GOT3 (cell line): ENCODE data around the gene BCAS3.
"Not testable (repeated sequence)": the region's sequence is repeated elsewhere in the genome, so short reads cannot be mapped to it uniquely, and the experiment has no call there.

Experiments
- DNase-seq: peaks from one replicate; lab custom pipeline; 2025; ENCODE audit warnings: mixed read lengths; lab: John Stamatoyannopoulos, UW

The BCAS3 gene

DNA sequence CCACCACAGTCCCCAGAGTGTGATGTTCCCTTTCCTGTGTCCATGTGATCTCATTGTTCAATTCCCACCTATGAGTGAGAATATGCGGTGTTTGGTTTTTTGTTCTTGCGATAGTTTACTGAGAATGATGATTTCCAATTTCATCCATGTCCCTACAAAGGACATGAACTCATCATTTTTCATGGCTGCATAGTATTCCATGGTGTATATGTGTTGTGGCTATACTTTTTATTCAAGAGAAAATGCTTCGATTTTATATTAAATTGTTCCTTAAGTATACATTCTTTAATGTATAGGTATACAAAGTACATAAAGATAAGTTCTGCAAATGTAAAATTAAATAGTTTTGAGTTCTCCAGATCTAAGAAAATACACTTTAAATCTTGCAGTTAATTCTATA lies 328.3 kb downstream of the BCAS3 start:
- DNase-seq: not testable (repeated sequence)

DNA sequence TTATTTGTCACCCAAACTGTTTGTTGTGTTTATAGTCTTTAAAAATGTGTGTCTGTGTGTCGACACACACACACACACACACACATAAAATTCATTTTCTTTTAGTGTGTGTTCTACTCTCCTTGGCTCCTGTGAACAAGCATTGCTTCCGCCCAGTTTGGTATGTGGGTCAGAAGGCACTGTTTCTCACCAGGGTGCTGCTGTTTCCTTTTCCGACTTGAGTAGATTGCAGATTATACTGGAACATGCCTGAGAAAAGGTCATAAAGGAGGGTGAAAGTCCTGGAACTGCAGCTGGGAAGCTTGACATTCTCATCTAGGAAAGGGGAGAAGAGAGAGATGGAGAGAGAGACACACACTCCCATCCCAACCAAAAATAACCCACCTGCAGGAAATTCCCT lies 330.3 kb downstream of the BCAS3 start:
- no peak for DNase-seq

DNA sequence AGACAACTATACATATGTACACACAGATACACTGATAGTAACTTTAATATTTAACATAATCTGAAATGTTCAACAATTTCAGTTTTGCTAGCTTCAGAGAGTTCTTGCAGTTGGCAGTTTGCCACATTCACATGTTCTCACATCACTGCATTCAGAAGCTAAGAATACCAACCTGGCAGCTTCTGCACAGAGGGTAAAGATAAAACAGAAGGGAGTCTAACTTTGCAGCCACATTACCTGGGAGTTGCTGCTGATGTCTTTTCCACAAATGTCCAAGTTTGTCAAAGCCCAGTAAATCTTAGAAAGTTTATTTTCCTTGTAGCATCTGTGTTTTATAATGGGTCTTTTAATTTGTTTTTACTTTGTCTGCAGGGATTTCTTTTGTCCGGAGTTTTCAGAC lies 332.0 kb downstream of the BCAS3 start:
- DNase-seq: no peak

DNA sequence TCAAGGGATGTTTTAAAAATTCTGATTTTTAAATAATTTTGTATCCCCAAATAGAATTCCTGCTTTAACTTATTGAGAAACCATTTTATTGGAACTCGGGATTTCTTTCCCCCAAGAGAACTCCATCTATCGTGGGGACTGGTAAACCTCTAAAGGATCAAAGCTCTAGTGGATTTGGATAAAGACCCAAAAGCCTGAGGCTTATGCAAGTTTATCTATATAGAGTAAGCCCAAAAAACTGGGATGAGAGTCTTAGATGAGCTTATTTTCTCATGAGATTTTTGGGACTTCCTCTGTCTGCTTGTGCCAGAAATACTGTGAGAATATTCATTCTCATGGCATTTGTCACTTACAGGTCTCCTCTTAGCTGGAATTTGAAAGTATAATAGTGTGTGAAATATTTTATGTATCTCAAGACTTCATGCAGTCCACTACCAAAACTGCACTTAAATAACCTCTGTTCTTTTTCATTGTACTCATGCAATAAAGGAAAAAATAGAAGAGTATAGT lies 333.1 kb downstream of the BCAS3 start:
- no peak for DNase-seq

DNA sequence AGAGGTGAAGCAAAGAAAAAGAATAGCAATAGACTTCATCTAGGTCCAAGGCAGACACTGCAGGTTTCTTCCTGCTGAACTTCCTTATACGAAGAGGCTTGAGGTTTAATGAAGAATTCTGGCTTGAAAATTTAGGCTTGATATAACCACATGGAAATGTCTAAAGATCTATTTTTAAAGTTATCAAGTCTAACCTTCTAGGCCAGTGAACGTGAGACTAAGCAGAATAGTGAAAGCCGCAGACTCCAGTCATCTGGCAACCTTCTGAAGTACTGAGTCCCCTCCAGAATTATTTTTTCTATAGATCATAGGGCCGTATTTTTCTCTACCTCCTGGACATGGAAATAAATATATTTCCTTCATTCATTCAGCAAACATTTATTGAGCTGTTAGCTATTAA lies 333.6 kb downstream of the BCAS3 start:
- DNase-seq: no peak

DNA sequence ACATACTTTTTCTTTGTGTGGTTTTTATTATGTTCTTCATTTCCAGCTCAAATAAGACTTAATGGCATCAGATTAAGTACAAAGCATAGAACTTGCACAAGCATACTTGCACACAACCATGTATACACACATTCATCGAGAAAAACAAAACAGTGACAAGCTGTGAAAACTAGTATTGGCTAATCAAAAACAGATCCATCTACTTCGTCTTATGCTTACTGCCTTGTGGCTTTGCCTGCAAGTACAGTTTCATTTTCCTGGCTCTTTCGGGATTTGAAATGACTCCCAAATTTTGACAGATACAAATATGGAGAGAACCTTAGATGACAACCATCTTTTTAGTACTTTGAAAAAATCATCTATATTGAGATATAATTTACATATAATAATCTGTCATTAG lies 338.3 kb downstream of the BCAS3 start:
- DNase-seq: no peak

DNA sequence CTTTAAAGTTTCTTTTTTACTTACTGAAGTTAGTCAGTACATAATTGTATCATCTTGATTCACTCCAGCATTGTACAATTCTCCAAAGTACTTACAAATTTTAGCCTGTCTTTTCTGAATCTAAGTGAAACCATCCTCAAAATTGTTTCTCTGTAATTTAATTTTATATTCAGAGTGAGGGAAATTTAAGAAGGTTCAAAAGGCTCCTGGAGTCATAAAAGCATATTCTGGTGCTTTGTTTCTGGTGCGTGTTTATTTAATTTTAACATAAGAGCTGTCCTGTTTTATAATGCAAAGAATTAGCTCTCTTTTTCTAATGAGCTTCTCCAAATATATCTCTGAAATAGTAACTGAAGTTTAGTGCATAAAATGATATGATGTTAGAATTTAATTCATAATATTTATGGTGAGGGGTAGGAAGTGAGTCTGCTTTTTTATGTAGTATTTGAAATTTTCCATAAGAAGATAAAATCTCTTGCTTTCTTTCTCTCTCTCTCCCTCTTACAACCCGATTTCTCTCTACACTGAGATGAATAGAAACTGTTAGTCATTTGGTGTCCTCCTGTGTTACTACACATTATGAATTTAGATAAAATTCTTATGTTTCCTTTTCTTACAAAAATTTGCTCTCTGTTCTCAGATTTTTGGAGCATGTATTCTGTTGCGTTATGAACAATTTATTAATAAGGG lies 339.8 kb downstream of the BCAS3 start:
- no peak for DNase-seq

DNA sequence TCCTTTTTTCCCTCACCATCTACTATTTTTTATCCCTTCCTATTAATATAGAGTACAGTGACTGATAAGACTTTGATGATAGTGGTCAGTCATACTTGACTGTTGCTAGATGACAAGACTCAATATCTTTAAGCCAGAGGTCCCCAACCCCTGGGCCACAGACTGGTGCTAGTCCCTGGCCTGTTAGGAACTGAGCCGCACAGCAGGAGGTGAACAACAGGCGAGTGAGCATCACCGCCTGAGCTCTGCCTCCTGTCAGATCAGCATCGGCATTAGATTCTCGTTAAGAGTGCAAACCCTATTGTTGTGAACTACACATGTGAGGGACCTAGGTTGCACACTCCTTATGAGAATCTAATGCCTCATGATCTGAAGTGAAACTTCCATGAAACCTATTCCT lies 341.3 kb downstream of the BCAS3 start:
- DNase-seq: no peak

DNA sequence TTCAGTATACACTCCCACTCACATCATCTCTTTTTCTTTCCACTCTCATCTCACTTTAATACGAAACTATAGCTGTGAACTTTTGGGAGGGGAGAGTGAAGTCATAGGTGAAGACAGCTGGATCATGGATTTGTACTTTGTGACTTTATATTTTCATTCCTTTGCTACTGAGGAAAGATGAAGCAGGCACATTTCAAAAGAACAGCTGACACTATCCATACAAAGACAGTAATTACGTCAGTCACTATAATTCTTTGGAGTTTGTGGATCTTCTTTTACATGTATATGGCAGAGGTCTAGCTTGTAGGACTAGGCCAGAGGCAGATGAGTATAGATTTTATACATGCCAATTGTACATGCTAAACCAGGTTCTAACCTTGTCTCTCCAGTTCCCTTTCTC lies 346.3 kb downstream of the BCAS3 start:
- DNase-seq: no peak

DNA sequence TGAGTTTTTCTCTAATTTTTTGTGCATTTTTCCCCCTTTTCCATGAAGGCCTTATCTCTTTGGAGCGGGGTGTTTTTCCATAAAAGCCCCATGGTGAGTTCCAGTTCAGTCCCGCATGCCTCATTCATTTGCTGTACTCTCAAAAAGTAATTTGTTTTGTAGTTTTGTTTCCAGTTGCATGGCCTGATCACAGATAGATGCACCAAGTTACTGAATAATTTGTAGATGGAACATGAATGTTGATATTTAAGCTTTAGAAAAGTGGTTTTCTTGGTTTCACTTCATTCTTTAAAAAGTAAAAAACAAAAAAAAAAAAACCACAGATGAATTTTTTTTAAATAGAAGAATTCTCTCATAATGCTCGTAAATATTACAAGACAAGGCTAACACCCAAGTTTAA lies 349.2 kb downstream of the BCAS3 start:
- no peak for DNase-seq

DNA sequence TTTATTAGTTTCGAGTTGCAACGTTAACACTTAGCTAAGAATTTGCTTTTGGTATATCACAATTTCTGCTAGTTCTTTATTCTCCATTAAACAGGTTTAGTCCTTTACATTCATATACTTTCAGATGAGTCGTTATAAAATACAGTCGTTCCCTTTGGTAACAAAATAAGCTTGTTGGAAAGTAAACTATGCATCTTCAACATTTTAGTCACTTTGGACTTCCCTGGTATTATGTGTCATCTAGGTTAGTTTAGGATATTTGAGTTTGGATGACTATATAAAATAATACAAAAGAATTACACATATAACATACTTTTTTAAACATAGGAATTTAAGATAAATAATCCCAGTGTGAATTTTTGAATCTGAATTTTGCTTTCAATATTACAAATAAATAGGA lies 351.5 kb downstream of the BCAS3 start:
- DNase-seq: no peak

DNA sequence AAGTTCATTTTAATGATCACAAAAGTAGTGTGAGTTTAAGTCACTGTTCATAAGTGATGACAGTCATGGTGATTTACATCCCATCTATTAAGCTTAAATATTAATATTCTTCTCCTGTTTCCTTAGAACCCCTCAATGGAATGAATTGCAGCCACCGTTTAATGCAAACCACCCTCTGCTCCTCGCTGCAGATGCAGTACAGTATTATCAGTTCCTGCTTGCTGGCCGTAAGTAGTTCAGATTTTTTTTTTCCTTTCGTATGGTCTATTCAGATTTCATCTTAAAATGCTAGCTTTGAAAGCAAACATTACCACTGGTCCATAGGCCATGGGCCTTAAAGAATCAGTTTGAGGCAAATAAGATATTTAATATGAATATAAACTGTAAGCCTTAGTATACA lies 363.0 kb downstream of the BCAS3 start:
- no peak for DNase-seq

DNA sequence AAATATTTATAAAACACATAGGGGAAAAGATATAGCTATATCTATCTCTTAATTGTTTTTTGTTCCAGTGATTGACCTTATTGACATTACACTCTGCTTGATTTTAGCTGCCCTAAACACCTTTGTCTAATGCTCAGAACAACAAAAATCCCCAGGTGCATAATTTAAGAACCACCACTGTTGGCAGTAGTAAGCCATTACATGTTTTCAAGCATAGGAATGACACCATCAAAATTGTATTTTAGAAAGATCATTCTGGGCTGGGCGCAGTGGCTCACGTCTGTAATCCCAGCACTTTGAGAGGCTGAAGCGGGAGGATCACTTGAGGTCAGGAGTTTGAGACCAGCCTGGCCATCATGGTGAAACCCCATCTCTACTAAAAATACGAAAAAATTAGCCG lies 364.7 kb downstream of the BCAS3 start:
- not testable (repeated sequence) for DNase-seq

DNA sequence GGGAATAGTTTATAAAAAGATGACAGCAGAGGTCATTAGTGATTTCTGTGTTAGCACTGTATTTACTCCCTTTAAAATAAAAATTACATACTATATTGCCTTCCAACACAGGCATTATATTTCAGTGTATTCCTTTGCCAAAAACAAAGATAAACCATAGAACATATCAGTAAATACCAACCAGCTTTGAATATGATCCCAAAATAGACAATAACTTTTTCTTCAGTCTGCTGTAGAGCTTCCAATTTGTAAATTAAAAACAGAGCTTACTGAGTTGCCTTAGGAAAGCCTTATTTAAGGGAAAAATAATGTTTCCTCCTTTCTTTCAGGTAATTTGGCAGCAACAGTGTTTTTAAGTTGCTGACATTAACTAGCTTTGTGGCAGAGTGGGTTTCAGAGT lies 369.9 kb downstream of the BCAS3 start:
- DNase-seq: no peak

DNA sequence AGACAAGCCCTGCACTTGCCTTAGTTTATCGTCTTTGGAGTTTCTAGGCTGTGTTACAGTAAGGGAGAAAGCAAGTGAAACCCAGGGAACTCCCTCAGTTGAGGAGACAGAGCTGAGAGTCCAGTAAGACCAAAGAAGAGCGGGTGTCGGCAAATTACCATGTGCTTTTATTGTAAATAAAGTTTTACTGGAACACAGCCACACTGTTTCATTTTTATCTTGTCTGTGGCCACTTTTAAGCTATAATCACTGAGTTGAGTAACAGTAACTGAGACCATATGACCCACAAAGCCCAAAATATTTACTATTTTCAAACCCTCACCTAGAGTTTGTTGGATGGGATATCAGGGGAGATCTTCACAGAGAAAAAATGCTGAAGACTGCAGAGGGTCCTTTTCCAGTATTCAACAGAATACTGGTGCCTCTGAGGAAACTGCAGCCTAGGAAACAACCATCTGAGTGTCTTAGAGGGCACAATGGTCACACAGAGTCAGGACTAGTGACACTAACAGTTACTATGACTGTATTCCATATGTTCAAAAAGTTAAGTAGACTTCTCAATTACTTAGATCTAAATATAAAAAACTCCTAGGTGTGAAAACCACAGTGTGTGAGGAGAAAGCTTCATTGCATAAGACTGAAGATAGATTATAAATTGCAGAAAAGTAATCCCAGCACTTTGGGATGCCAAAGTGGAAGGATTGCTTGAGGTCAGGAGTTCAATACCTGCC lies 370.9 kb downstream of the BCAS3 start:
- no peak for DNase-seq

DNA sequence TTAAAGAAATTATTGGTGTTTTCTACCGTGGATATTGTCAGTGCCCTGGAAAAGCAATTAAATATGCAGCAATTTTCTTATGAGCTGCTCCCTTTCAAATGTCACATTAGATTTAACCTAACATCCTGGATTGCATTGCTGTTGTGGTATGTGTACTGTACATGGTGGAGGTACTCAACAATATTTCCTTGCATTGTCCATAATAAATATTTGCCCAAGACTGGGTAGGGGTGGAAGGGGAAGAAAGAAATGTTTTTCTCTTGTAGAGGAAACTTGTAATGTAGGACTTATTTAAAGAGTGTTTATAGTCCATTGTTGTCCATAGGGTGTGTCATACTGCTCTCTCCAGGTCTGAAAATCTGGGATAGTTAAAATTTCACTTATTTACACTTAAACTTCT lies 375.8 kb downstream of the BCAS3 start:
- no peak for DNase-seq

DNA sequence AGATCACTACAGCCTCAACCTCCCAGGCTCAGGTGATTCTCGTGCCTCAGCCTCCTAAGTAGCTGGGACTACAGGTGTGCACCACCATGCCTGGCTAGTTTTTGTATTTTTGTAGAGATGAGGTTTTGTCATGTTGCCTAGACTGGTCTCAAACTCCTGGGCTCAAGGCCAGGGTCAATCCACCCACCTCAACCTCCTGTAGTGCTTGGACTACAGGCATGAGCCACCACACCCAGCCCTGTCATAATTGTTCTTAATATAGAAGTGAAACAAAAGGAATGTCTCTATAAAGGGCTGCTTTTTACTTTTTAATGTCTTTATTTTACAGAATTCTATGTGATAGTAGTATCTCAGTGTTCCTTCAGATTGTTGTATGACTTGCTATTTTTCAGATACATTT lies 376.8 kb downstream of the BCAS3 start:
- no peak for DNase-seq

DNA sequence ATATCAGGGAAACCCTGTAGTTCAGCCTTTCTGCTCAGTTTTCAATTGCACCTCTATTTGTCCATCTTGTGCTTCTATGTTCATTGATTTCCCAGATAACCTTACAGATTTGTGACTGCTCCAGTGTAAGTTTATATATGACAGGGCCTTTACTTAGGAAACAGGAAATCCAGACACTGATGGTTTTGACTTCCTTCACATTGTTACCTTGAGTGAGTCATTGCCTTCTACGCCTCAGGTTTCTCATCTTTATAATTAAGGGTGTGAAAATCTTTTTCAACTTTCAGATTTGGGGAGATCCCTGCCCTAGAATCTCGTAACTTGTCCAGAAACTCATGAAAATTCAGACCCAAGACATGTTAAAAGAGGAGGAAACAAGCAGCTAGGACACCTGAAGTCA lies 379.6 kb downstream of the BCAS3 start:
- DNase-seq: no peak

DNA sequence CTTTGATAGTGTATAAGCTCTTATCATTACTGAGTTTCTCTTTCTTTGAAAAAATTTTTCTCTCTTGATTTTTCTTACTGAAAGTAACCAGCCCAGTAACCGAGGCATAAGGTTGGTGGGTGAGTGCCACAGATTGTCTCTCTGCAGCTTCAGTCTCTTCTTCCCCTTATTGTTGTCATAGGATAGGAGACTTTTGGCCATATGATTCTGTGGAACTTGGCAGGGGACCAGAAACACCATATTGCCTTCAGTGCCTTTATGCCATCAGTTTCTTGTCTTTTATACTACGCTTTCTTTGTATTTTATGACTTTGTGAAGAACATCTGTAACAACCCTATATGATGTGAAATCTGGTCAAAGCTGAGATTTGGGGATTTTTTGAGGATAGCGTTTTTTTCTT lies 380.4 kb downstream of the BCAS3 start:
- no peak for DNase-seq

DNA sequence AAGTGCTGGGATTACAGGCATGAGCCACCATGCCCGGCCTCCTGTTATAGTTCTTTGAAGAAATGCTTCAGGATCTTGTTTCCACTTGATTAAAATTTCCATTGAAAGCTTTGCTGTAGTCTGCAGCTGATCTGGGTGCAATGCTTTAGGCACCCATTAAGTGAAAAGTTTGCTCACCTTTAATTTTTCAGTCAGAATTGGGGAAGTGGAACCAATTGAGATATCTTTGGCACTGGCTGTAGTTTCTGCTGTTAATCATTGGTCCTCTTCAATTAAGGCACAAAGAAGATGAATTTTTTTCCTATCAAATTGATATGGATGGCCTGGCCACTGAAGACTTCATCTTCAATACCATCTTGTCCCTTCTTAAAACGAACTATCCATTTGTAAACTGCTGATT lies 385.9 kb downstream of the BCAS3 start:
- no peak for DNase-seq

DNA sequence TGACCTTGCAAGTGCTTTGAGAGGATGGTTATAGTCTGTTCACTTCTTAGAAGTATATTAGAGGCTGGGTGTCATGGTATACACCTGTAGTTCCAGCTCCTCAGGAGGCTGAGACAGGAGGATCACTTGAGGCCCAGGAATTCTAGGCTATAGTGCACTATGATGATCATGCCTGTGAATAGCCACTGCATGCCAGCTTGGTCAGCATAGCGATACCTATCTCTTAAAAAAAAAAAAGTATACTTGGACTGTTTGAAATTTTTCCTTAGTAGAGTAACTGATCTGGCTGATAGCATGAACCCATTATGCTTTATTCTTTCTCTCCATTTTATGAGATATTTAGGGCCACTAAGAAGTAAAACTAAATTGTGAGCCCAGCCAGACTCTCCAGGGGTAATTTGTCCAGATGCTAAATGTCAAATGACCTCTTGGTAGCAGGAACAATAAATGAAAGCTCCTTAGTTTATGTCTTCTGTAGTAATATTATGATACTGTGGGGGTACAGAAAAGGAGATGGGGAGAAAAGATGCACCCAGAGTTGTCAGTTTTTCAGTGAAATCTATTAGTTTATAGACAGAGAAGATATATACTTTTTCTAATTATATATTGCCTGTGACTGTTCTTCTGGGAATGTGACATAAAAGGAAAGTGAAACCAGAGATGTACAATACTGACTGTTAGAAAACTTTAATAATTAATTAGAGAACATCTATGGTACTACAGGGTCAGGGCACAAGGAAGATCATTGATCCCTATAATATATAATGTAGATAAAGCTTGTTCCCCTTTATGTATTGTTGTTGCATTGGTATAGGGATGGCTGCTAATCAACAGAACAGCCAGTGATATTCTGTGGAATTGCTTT lies 386.7 kb downstream of the BCAS3 start:
- no peak for DNase-seq

DNA sequence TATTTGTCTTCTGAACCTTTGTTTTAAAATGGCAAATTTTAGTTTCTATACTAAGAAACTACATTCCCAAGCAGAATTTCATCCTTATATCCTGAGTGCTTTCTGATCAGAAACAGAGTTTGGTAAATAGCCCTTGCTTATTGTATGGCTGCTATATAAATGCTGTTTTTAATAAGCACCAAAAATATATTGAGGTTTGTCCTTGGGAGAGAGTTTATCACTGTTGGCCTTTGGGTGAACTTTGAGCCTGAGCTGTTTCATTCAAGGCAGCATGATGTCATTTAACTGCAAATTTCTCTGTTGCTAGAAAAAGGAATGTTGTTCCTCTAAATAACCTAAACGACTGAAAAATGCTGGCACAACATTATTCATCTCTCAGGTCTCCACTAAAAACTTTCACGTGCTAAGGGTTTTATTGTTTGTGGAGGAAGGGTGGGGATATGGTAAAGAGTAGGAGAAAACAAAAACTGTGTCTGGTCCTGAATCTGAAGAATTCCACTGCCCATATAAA lies 387.7 kb downstream of the BCAS3 start:
- DNase-seq: no peak

DNA sequence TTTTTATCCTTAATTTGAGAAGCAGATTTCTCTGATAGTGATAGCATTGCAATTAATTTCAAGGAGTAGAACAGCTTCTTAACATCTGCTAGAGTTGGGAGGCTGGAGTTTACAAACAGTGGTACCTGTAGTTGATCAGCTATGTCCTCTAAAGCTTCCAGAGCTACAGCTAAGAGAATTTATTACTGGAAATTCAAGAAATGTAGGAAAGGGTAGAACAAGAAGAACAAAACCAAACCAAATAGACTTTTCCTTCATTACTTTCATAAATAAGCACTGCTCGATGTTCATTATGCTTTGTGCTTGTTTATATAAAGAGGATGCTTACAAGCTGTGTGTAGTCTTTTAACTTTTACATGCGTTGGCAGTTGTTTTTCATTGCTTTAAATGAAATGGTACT lies 388.4 kb downstream of the BCAS3 start:
- no peak for DNase-seq
